Mesendoderm (in vitro differentiated cells): ENCODE data around the gene TMEM171.

ENCODE experiments used
- DNase-seq: peaks from one replicate; pipeline ENCODE4 v3.0.0; 2013
- H2AK5ac ChIP-seq: 2 replicates; pipeline ENCODE4 v1.6.1; 2013; ENCODE audit warnings: low read length, inconsistent platforms
- H2BK120ac ChIP-seq: 2 replicates; pipeline ENCODE4 v1.6.1; 2013; ENCODE audit warnings: low read depth, mild to moderate bottlenecking, low read length, moderate library complexity, mixed read lengths
- H2BK15ac ChIP-seq: replicated peaks from 2 replicates; pipeline ENCODE4 v1.6.1; 2013; ENCODE audit warnings: low read depth, mild to moderate bottlenecking, moderate library complexity
- H2BK5ac ChIP-seq: 2 replicates; pipeline ENCODE4 v1.6.1; 2013; ENCODE audit warnings: low read length, inconsistent platforms
- H3K18ac ChIP-seq: 2 replicates; pipeline ENCODE4 v1.6.1; 2013; ENCODE audit warnings: mild to moderate bottlenecking, low read length, mixed read lengths
- H3K23ac ChIP-seq: one replicate; pipeline ENCODE4 v1.6.1; 2013; ENCODE audit warnings: low read length
- H3K27ac ChIP-seq: 2 replicates; pipeline ENCODE4 v1.5.1; 2013; ENCODE audit warnings: low read depth, mild to moderate bottlenecking, inconsistent platforms, low read length, moderate library complexity
- H3K27me3 ChIP-seq: 2 replicates; pipeline ENCODE4 v1.6.1; 2013; ENCODE audit warnings: low read length, control low read depth, mild to moderate bottlenecking, inconsistent platforms; ENCODE audit not compliant: insufficient read depth, poor library complexity
- H3K36me3 ChIP-seq: 2 replicates; pipeline ENCODE4 v1.6.1; 2013; ENCODE audit warnings: low read length, inconsistent platforms; ENCODE audit not compliant: control insufficient read depth, insufficient read depth
- H3K4ac ChIP-seq: one replicate; pipeline ENCODE4 v1.6.1; 2013; ENCODE audit warnings: low read depth, mild to moderate bottlenecking, low read length, moderate library complexity
- H3K4me1 ChIP-seq: 2 replicates; pipeline ENCODE4 v1.6.1; 2013; ENCODE audit warnings: low read depth, low read length, inconsistent platforms; ENCODE audit not compliant: control insufficient read depth
- H3K4me2 ChIP-seq: 2 replicates; pipeline ENCODE4 v1.6.1; 2013; ENCODE audit warnings: low read length
- H3K4me3 ChIP-seq: 2 replicates; pipeline ENCODE4 v1.5.1; 2013; ENCODE audit warnings: mild to moderate bottlenecking, low read length
- H3K56ac ChIP-seq: one replicate; pipeline ENCODE4 v1.6.1; 2013; ENCODE audit warnings: low read length
- H3K79me1 ChIP-seq: 2 replicates; pipeline ENCODE4 v1.6.1; 2013; ENCODE audit warnings: low read length, inconsistent platforms
- H3K79me2 ChIP-seq: 2 replicates; pipeline ENCODE4 v1.6.1; 2013; ENCODE audit warnings: mild to moderate bottlenecking, low read length; ENCODE audit not compliant: control insufficient read depth, insufficient read depth
- H3K9ac ChIP-seq: 2 replicates; pipeline ENCODE4 v1.6.1; 2013; ENCODE audit warnings: low read length, inconsistent platforms
- H4K5ac ChIP-seq: one replicate; pipeline ENCODE4 v1.6.1; 2013; ENCODE audit warnings: low read length
- H4K8ac ChIP-seq: one replicate; pipeline ENCODE4 v1.6.1; 2013; ENCODE audit warnings: low read depth, mild to moderate bottlenecking, control low read depth, low read length, moderate library complexity
- WGBS: extraction: QIAGEN DNeasy Blood & Tissue Kit; methylation state at CpG from one replicate; pipeline ENCODE4 v1.1.7; 2013; ENCODE audit warnings: low lambda C conversion rate, missing lambda C conversion rate; ENCODE audit not compliant: insufficient coverage; ENCODE audit errors: extremely low coverage; 5-methylcytosine and 5-hydroxymethylcytosine counted together

TMEM171 gene

DNA sequence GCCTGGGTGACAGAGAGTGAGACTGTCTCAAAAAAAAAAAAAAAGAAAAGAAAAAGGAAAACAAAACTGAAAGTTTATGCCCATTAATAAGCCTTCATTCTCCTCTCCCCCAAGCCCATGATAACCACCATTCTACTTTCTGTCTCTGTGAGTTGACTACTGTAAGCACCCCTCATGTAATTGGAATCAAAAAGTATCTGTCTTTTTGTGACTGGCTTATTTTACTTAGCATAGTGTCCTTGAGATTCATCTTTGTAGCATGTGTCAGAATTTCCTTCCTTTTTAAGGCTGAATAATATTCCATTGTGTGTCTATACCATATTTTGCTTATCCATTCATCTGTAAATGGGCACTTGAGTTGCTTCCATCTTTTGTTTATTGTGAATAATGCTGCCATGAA, 14.0 kb upstream of the TMEM171 start:
- H4K8ac ChIP-seq: no peak overlapping the region
- H3K79me1 ChIP-seq: no peaks in the 10 kb centered on the region
- H2BK120ac ChIP-seq: no peak overlapping the region
- no peak overlapping the region for H3K23ac ChIP-seq
- H2BK5ac ChIP-seq: no peak overlapping the region
- no peak overlapping the region for H3K4me2 ChIP-seq
- no peaks in the 10 kb centered on the region for H3K79me2 ChIP-seq
- H3K18ac ChIP-seq: no peak overlapping the region
- H3K36me3 ChIP-seq: no peaks in the 10 kb centered on the region
- no peak overlapping the region for H3K27ac ChIP-seq
- H3K4ac ChIP-seq: no peak overlapping the region
- no peak overlapping the region for H3K4me3 ChIP-seq
- no peaks in the 10 kb centered on the region for H3K4me1 ChIP-seq
- no peaks in the 10 kb centered on the region for H3K27me3 ChIP-seq
- no peak overlapping the region for H3K56ac ChIP-seq
- DNase-seq: no peak
- no peak overlapping the region for H4K5ac ChIP-seq
- no peak overlapping the region for H2BK15ac ChIP-seq
- no peak overlapping the region for H2AK5ac ChIP-seq
- H3K9ac ChIP-seq: no peak overlapping the region

DNA sequence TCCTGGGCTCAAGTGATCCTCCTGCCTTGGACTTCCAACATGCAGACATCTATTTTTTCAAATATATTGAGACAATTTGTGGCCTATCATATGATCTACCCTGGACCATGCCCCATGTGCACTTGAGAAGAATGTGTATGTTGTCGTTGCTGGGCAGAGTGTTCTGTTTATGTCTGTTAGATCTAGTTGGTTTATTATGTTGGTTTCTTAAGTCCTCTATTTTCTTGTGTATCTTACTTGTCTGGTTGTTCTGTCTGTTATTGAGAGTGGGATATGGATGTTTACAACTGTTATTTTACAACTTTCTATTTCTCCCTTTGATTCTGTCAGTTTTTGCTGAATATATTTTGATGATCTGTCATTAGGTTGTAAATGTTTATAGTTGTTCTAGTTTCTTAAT, 10.2 kb upstream of the TMEM171 start:
- no CpG with 5 or more reads among the region's 1 CpG for WGBS
- Histone ChIP-seq H4K5ac (no peak overlapping the region), H3K4me1 (no peaks in the 10 kb centered on the region), H3K27ac (no peak overlapping the region), H2BK15ac (no peak overlapping the region), H3K4me3 (no peak overlapping the region), H2BK5ac (no peak overlapping the region), H3K23ac (no peak overlapping the region), H3K18ac (no peak overlapping the region), H2AK5ac (no peak overlapping the region), H3K36me3 (no peaks in the 10 kb centered on the region), H3K4ac (no peak overlapping the region), H2BK120ac (no peak overlapping the region), H4K8ac (no peak overlapping the region), H3K9ac (no peak overlapping the region), H3K79me2 (no peaks in the 10 kb centered on the region), H3K4me2 (no peak overlapping the region), H3K79me1 (no peaks in the 10 kb centered on the region), H3K27me3 (no peaks in the 10 kb centered on the region), H3K56ac (no peak overlapping the region)
- DNase-seq: no peak

DNA sequence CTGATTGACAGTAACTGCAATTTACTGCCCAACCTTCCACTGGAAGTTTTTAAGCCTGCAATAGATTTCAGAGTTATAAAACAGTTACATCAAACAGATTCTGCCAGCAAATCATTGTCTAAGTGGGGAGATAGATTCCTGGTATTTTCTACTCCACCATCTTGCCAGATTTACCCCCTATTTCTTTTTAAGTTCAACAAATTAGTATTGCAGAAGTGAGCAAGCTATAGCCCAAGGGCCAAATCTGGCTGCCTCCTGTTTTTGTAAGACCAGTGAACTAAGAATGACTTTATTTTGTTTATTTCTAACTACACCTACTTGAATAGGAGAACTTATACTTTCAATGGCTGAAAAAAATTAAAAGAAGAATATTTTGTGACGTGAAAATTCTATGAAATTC, 8.8 kb upstream of the TMEM171 start:
- H3K4ac ChIP-seq: no peak overlapping the region
- no peaks in the 10 kb centered on the region for H3K36me3 ChIP-seq
- H2BK5ac ChIP-seq: no peak overlapping the region
- no peak overlapping the region for H2AK5ac ChIP-seq
- no peaks in the 10 kb centered on the region for H3K27me3 ChIP-seq
- DNase-seq: no peak
- no peak overlapping the region for H3K23ac ChIP-seq
- H3K4me3 ChIP-seq: no peak overlapping the region
- H3K4me2 ChIP-seq: no peak overlapping the region
- no peaks in the 10 kb centered on the region for H3K4me1 ChIP-seq
- no peak overlapping the region for H3K9ac ChIP-seq
- no peak overlapping the region for H2BK120ac ChIP-seq
- H4K8ac ChIP-seq: no peak overlapping the region
- H3K79me1 ChIP-seq: no peaks in the 10 kb centered on the region
- no peak overlapping the region for H4K5ac ChIP-seq
- WGBS: 100% methylated on average over 1 of the region's 1 CpG
- no peak overlapping the region for H3K18ac ChIP-seq
- H2BK15ac ChIP-seq: no peak overlapping the region
- no peak overlapping the region for H3K56ac ChIP-seq
- no peak overlapping the region for H3K27ac ChIP-seq
- no peaks in the 10 kb centered on the region for H3K79me2 ChIP-seq

GRCh38 chr5:73112359-73112758, 8.0 kb upstream of the TMEM171 start:
- Histone ChIP-seq H3K27ac (no peak overlapping the region), H3K4ac (no peak overlapping the region), H3K56ac (no peak overlapping the region), H2AK5ac (no peak overlapping the region), H3K23ac (no peak overlapping the region), H3K9ac (no peak overlapping the region), H3K27me3 (no peaks in the 10 kb centered on the region), H3K4me3 (no peak overlapping the region), H4K8ac (no peak overlapping the region), H2BK5ac (no peak overlapping the region), H3K18ac (no peak overlapping the region), H3K79me2 (no peaks in the 10 kb centered on the region), H2BK15ac (no peak overlapping the region), H4K5ac (no peak overlapping the region), H3K4me2 (no peak overlapping the region), H3K4me1 (no peaks in the 10 kb centered on the region), H3K79me1 (no peaks in the 10 kb centered on the region), H3K36me3 (no peaks in the 10 kb centered on the region), H2BK120ac (no peak overlapping the region)
- no CpG with 5 or more reads among the region's 1 CpG for WGBS
- no peak for DNase-seq

GRCh38 chr5:73114044-73114688, 6.2 kb upstream of the TMEM171 start:
- H3K4ac ChIP-seq: no peak overlapping the region
- DNase-seq: no peak
- H4K5ac ChIP-seq: no peak overlapping the region
- H2AK5ac ChIP-seq: no peak overlapping the region
- no peaks in the 10 kb centered on the region for H3K79me2 ChIP-seq
- no peaks in the 10 kb centered on the region for H3K27me3 ChIP-seq
- H3K4me2 ChIP-seq: no peak overlapping the region
- no peak overlapping the region for H2BK15ac ChIP-seq
- H2BK5ac ChIP-seq: no peak overlapping the region
- H3K27ac ChIP-seq: no peak overlapping the region
- H2BK120ac ChIP-seq: no peak overlapping the region
- no CpG with 5 or more reads among the region's 3 CpGs for WGBS
- no peaks in the 10 kb centered on the region for H3K79me1 ChIP-seq
- no peak overlapping the region for H3K23ac ChIP-seq
- no peaks in the 10 kb centered on the region for H3K4me1 ChIP-seq
- no peaks in the 10 kb centered on the region for H3K36me3 ChIP-seq
- H3K9ac ChIP-seq: no peak overlapping the region
- no peak overlapping the region for H3K4me3 ChIP-seq
- no peak overlapping the region for H3K56ac ChIP-seq
- H4K8ac ChIP-seq: no peak overlapping the region
- H3K18ac ChIP-seq: no peak overlapping the region

DNA sequence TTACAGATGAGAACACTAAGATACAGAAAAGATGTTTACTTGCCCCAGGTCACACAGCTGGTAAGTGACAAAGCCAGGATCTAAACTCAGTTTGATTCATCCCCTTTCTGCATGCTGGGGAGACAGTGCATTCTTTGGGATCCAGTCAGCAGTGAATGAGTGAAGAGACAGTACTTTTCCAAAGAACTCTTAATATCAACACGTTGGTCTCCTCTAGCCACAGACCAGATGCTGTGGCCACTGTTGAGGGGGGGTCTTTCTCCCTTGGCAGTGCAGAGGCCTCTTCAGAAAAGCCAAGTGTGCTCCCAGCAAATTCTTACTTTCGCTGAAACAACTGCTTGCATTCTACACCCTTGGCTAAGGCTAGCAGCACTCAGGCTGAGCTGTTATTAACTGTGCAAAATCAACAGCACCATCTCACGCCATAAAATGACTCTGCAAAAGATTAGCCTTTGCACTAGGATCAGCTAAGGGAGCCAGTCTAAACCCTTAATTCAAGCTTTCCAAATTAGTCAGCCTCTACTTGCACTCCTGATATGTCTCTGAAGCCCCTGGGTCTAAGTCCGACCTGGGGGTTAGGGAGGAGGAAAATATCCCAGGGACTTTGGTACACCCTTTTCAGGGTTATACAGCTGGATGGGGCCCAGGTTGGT, 4.8 kb upstream of the TMEM171 start:
- H3K27me3 ChIP-seq: no peaks in the 10 kb centered on the region
- no CpG with 5 or more reads among the region's 4 CpGs for WGBS

More for the DNA sequence above, 4.8 kb upstream of the TMEM171 start:
- H3K79me1 ChIP-seq: no peaks in the 10 kb centered on the region
- H2BK5ac ChIP-seq: no peak overlapping the region
- H3K27ac ChIP-seq: no peak overlapping the region
- no peak overlapping the region for H3K4me3 ChIP-seq
- H2AK5ac ChIP-seq: no peak overlapping the region
- no peaks in the 10 kb centered on the region for H3K79me2 ChIP-seq
- H3K56ac ChIP-seq: no peak overlapping the region
- H3K4me1 ChIP-seq: no peaks in the 10 kb centered on the region
- H3K9ac ChIP-seq: no peak overlapping the region
- no peaks in the 10 kb centered on the region for H3K36me3 ChIP-seq
- no peak overlapping the region for H3K4ac ChIP-seq
- H3K4me2 ChIP-seq: no peak overlapping the region
- H3K23ac ChIP-seq: no peak overlapping the region
- no peak overlapping the region for H2BK120ac ChIP-seq
- no peak overlapping the region for H3K18ac ChIP-seq
- H4K5ac ChIP-seq: no peak overlapping the region
- no peak overlapping the region for H4K8ac ChIP-seq
- no peak for DNase-seq
- no peak overlapping the region for H2BK15ac ChIP-seq
